Activated CD8-positive, alpha-beta memory T cell treated with anti-CD3 and anti-CD28 coated beads for 24 hours (primary cell): ENCODE measurements around the gene TPCN1.

Experiments
- DNase-seq: peaks from one replicate; pipeline ENCODE4 v3.0.0-alpha.2; 2020

Gene TPCN1

GRCh38 chr12:113318046-113318656, 96.9 kb downstream of the TPCN1 start:
- DNase-seq: no peak

GRCh38 chr12:113318900-113319628, 97.8 kb downstream of the TPCN1 start:
- no peak for DNase-seq

- DNase-seq: no peak
Observed at GRCh38 chr12:113320401-113320800, 99.1 kb downstream of the TPCN1 start.

GRCh38 chr12:113322343-113322742, 101.1 kb downstream of the TPCN1 start:
- no peak for DNase-seq

GRCh38 chr12:113325916-113326315, 104.7 kb downstream of the TPCN1 start:
- DNase-seq: no peak

- no peak for DNase-seq
Observed at GRCh38 chr12:113326775-113327395, 105.6 kb downstream of the TPCN1 start.

GRCh38 chr12:113328368-113328889, 107.2 kb downstream of the TPCN1 start:
- DNase-seq: no peak

- no peak for DNase-seq
Observed at GRCh38 chr12:113329022-113329790, 107.9 kb downstream of the TPCN1 start.

GRCh38 chr12:113329791-113330417, 108.6 kb downstream of the TPCN1 start:
- DNase-seq: no peak

- no peak for DNase-seq
Observed at GRCh38 chr12:113330505-113330904, 109.2 kb downstream of the TPCN1 start.

- DNase-seq: no peak
Observed at GRCh38 chr12:113332688-113333417, 111.6 kb downstream of the TPCN1 start.

GRCh38 chr12:113333418-113333750, 112.1 kb downstream of the TPCN1 start:
- DNase-seq: no peak

- no peak for DNase-seq
Observed at GRCh38 chr12:113333877-113334785, 112.9 kb downstream of the TPCN1 start.

- peak; percentile 99 for DNase-seq
Observed at GRCh38 chr12:113334786-113335539, 113.7 kb downstream of the TPCN1 start, which contains the start of gene SLC8B1. Gene SLC8B1, minus strand, starts transcription at chr12:113335109. Its CDS starts 2,231 bp downstream, at chr12:113332878.

- DNase-seq: no peak
Observed at GRCh38 chr12:113339540-113339939, 118.3 kb downstream of the TPCN1 start.

GRCh38 chr12:113340061-113340460, 118.8 kb downstream of the TPCN1 start:
- DNase-seq: no peak

- no peak for DNase-seq
Observed at GRCh38 chr12:113341535-113341934, 120.3 kb downstream of the TPCN1 start.

- no peak for DNase-seq
Observed at GRCh38 chr12:113345318-113345717, 124.1 kb downstream of the TPCN1 start.

- no peak for DNase-seq
Observed at GRCh38 chr12:113346353-113346752, 125.1 kb downstream of the TPCN1 start.

GRCh38 chr12:113347107-113347506, 125.8 kb downstream of the TPCN1 start:
- no peak for DNase-seq
